ENCODE data around the gene UBE2D2. TPM values are rescaled to one million over a fixed set of nuclear protein-coding genes. Genes with fewer than 3 reads are reported as not detected.
A peak's percentile ranks its signal among the peaks of the same experiment; 100 is the strongest.

The UBE2D2 gene
- total and polyA plus RNA-seq, 2 of the 13 experiments (the other 11 are each of a cell fraction or from before 2014, with no cell fraction given): 79.1 to 109 TPM

- peak; percentile 65; the same call in 1 of the 2 replicates for TF ChIP-seq THAP9 (CRISPR knock-in tag; IDR thresholded peaks at IDR 0.05; ENCODE audit: borderline replicate concordance)
- TF ChIP-seq BHLHE40 (IDR thresholded peaks at IDR 0.05; ENCODE audit: low read length): peak; percentile 65
- peak; percentile 73; the same call in 1 of the 2 replicates for TF ChIP-seq GFI1 (CRISPR knock-in tag; IDR thresholded peaks at IDR 0.05; ENCODE audit: borderline replicate concordance)
- peak; percentile 75; the same call in 1 of the 2 replicates for TF ChIP-seq HNF4G (IDR thresholded peaks at IDR 0.05; ENCODE audit: borderline replicate concordance, low read depth, low read length)
- no peak; the same call in 1 of the 2 replicates for TF ChIP-seq HNF4G (CRISPR knock-in tag; IDR thresholded peaks at IDR 0.05; ENCODE audit: borderline replicate concordance, low read depth)
- peak; percentile 81 for TF ChIP-seq MEIS1 (CRISPR knock-in tag; IDR thresholded peaks at IDR 0.05; ENCODE audit: borderline replicate concordance)
- TF ChIP-seq ZNF782 (CRISPR knock-in tag; IDR thresholded peaks at IDR 0.05; ENCODE audit: borderline replicate concordance): peak; percentile 80; the same call in 1 of the 2 replicates
- no peak for TF ChIP-seq ZNF75D (CRISPR knock-in tag; IDR thresholded peaks at IDR 0.05; ENCODE audit: borderline replicate concordance)
- TF ChIP-seq ZNF562 (CRISPR knock-in tag; IDR thresholded peaks at IDR 0.05; ENCODE audit: borderline replicate concordance): no peak
- peak; percentile 79 for TF ChIP-seq FOSL2 (CRISPR knock-in tag; IDR thresholded peaks at IDR 0.05)
- TF ChIP-seq HIVEP1 (CRISPR knock-in tag; IDR thresholded peaks at IDR 0.05): peak; percentile 83
- peak; percentile 90; the same call in 1 of the 2 replicates for TF ChIP-seq PRDM15 (CRISPR knock-in tag; IDR thresholded peaks at IDR 0.05)
- TF ChIP-seq MIXL1 (CRISPR knock-in tag; IDR thresholded peaks at IDR 0.05): no peak
- TF ChIP-seq ZNF441 (CRISPR knock-in tag; IDR thresholded peaks at IDR 0.05; ENCODE audit: borderline replicate concordance): peak; percentile 31; the same call in 1 of the 2 replicates
- TF ChIP-seq TCF7 (IDR thresholded peaks at IDR 0.05; ENCODE audit: low read depth): peak; percentile 46; the same call in 1 of the 2 replicates
- TF ChIP-seq RFXAP (CRISPR knock-in tag; IDR thresholded peaks at IDR 0.05; ENCODE audit: borderline replicate concordance): peak; percentile 42; the same call in 1 of the 2 replicates
Measured at GRCh38 chr5:139642891-139643871, 82.0 kb downstream of the UBE2D2 start (continued).
